Mesodermal cell (in vitro differentiated cells): ENCODE measurements around the gene ANKFY1.
"Not testable (repeated sequence)": the region's sequence is repeated elsewhere in the genome, so short reads cannot be mapped to it uniquely, and the experiment has no call there.

Experiments used
- H3K27ac ChIP-seq: 2 replicates; pipeline ENCODE4 v1.7.0; 2013; ENCODE audit warnings: mild to moderate bottlenecking, low read depth, low read length, moderate library complexity; ENCODE audit not compliant: severe bottlenecking
- H3K36me3 ChIP-seq: 2 replicates; pipeline ENCODE4 v1.7.1; 2013; ENCODE audit warnings: mild to moderate bottlenecking, low read length, moderate library complexity; ENCODE audit not compliant: control insufficient read depth, insufficient read depth
- H3K4me1 ChIP-seq: one replicate; pipeline ENCODE4 v1.7.1; 2013; ENCODE audit warnings: mild to moderate bottlenecking, low read length; ENCODE audit not compliant: insufficient read depth, control insufficient read depth, poor library complexity, severe bottlenecking
- H3K4me3 ChIP-seq: 2 replicates; pipeline ENCODE4 v1.7.0; 2013; ENCODE audit warnings: low read length, control low read depth, mild to moderate bottlenecking; ENCODE audit not compliant: insufficient read depth, poor library complexity, severe bottlenecking; ENCODE audit errors: extremely low read depth
- H3K9me3 ChIP-seq: 2 replicates; pipeline ENCODE4 v1.7.1; 2013; ENCODE audit warnings: mild to moderate bottlenecking, low read length, moderate library complexity; ENCODE audit not compliant: control insufficient read depth
- WGBS, 2 experiments: methylation state at CpG; one replicate each; pipeline ENCODE4 v1.1.5; 2013; ENCODE audit warnings: missing lambda C conversion rate in 2 of 2; ENCODE audit not compliant: insufficient coverage in 2 of 2; 5-methylcytosine and 5-hydroxymethylcytosine counted together

Gene ANKFY1

GRCh38 chr17:4261452-4261851 is 2.3 kb downstream of the ANKFY1 start:
- Histone ChIP-seq H3K4me3 (no peak overlapping the region), H3K9me3 (peaks cover 15% of the 10 kb centered on the region), H3K27ac (no peak overlapping the region), H3K36me3 (peaks cover 41% of the 10 kb centered on the region), H3K4me1 (no peaks in the 10 kb centered on the region)
- 77 to 80% methylated on average over 7 to 8 of the region's 8 CpGs for WGBS, 2 experiments

- H3K27ac ChIP-seq, result no peak overlapping the region
- H3K4me3 ChIP-seq, result no peak overlapping the region
- peaks cover 22% of the 10 kb centered on the region for H3K9me3 ChIP-seq
- H3K4me1 ChIP-seq, result no peaks in the 10 kb centered on the region
- H3K36me3 ChIP-seq, result peaks cover 56% of the 10 kb centered on the region
- WGBS, 2 experiments, result 100% methylated on average over 3 of the region's 3 CpGs
Measured at GRCh38 chr17:4258867-4259266, 4.9 kb downstream of the ANKFY1 start.

DNA sequence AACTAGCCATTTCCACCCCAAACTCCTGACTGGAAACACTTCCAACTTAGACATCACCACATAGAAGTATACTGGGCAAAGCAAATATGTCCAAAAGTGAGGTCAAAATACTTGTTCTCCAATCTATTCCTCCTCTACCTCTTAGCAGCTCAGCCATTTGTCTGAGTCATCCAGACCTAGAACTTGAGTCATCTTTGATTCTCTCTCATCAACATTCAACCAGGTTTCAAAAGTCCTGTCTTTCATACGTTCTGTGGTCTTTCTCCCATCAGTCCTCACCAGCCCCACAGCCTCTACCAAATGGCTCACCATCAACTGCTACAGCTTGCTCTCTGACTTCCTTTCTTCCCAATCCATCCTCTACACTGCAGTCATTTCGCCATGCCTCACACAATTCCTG is 6.8 kb downstream of the ANKFY1 start:
- H3K4me3 ChIP-seq, result no peak overlapping the region
- no peak overlapping the region for H3K27ac ChIP-seq
- peaks cover 58% of the 10 kb centered on the region for H3K36me3 ChIP-seq
- no peaks in the 10 kb centered on the region for H3K4me1 ChIP-seq
- peaks cover 22% of the 10 kb centered on the region for H3K9me3 ChIP-seq
- WGBS, 2 experiments, result 93 to 96% methylated on average over 2 of the region's 2 CpGs

DNA sequence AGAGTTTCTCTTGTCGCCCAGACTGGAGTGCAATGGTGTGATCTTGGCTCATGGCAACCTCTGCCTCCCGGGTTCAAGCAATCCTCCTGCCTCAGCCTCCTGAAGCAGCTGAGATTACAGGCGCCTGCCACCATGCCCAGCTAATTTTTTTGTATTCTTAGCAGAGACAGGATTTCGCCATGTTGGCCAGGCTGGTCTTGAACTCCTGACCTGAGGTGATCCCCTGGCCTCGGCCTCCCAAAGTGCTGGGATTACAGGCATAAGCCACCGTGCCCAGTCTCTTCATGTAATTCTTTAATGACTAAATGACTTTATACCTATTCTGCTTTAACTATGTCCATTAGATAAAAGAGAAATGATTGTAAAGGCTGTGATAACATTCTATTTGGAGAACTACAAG is 8.5 kb downstream of the ANKFY1 start:
- not testable (repeated sequence) for H3K27ac ChIP-seq, H3K4me3 ChIP-seq, H3K4me1 ChIP-seq
- Histone ChIP-seq H3K36me3 (peaks cover 42% of the 10 kb centered on the region), H3K9me3 (peaks cover 22% of the 10 kb centered on the region)
- 88 to 100% methylated on average over 3 to 5 of the region's 6 CpGs for WGBS, 2 experiments

DNA sequence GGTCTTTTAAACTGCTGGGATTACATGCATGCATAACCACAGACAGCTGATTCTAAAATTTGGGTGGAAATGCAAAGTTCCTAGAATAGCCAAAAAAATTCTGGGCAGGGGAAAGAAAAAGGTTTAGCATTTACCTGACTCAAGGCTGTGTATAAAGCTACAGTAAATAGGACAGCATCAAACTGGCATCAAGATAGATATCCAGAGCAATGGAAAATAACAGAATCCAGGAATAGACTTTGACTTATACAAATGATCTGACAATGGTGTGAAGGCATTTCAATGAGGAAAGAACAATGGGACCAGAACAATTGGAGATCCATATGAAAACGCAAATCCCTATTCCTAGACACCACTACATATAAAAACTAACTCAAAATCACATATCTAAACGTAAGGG is 12.9 kb downstream of the ANKFY1 start:
- peaks cover 7% of the 10 kb centered on the region for H3K9me3 ChIP-seq
- H3K4me3 ChIP-seq, result no peak overlapping the region
- 80% methylated on average over 1 of the region's 2 CpGs; no CpG with 5 or more reads in 1 of the 2 experiments for WGBS, 2 experiments
- peaks cover 31% of the 10 kb centered on the region for H3K36me3 ChIP-seq
- peaks cover 11% of the 10 kb centered on the region for H3K4me1 ChIP-seq
- no peak overlapping the region for H3K27ac ChIP-seq

DNA sequence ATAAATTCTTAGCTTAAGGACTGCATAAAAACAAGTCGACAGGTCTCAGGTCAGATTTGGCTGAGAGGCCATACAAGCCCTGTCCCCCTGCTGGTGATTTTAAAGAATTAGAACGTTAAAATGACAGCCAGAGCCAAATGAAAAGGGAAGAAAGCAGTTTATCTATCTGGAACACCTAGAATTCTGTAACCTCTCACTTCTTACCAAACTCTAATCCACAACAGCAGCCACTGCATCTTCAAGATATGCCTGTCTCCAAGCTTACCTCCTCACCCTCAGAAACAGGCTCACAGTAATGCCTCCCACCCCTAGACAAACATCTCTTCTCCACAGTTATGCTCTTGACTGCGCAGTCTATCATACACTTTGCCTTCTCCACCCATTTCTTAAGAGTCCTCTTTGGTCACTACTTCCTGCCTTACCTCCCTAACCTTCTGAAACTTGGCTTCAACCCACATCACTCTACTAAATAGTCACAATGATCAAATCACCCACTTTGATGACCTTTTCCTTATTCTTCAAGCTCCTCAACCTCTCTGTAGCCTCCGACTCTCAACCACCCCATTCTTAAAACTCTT is 14.2 kb downstream of the ANKFY1 start:
- Histone ChIP-seq H3K9me3 (peaks cover 3% of the 10 kb centered on the region), H3K4me3 (no peak overlapping the region), H3K27ac (no peak overlapping the region), H3K4me1 (peaks cover 11% of the 10 kb centered on the region), H3K36me3 (peaks cover 28% of the 10 kb centered on the region)
- WGBS, 2 experiments, result 72 to 97% methylated on average over 2 to 4 of the region's 4 CpGs

- H3K4me1 ChIP-seq, result peaks cover 11% of the 10 kb centered on the region
- no peaks in the 10 kb centered on the region for H3K9me3 ChIP-seq
- H3K36me3 ChIP-seq, result peaks cover 27% of the 10 kb centered on the region
- no peak overlapping the region for H3K4me3 ChIP-seq
- H3K27ac ChIP-seq, result no peak overlapping the region
- WGBS, 2 experiments, result 84 to 93% methylated on average over 7 of the region's 7 CpGs
Measured at GRCh38 chr17:4248504-4249277, 15.1 kb downstream of the ANKFY1 start.

DNA sequence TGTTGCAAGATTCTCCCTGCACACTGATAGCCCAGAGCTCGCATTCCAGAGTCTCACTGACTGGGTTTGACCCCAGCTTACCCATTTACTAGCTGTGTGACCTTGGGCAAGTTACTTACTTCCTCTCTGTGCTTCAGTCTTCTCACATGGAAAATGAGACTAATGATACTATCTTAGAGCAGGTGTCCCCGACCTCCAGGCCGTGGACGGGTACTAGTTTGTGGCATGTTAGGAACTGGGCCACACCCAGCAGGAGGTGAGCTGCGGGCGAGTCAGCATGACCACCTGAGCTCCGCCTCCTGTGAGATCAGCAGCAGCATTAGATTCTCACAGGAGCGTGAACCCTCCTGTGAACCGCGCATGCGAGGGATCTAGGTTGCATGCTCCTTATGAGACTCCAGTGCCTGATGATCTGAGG is 15.8 kb downstream of the ANKFY1 start:
- Histone ChIP-seq H3K36me3 (peaks cover 24% of the 10 kb centered on the region), H3K4me1 (peaks cover 11% of the 10 kb centered on the region), H3K4me3 (no peak overlapping the region), H3K27ac (no peak overlapping the region), H3K9me3 (no peaks in the 10 kb centered on the region)
- WGBS, 2 experiments, result 72 to 83% methylated on average over 8 to 11 of the region's 11 CpGs

DNA sequence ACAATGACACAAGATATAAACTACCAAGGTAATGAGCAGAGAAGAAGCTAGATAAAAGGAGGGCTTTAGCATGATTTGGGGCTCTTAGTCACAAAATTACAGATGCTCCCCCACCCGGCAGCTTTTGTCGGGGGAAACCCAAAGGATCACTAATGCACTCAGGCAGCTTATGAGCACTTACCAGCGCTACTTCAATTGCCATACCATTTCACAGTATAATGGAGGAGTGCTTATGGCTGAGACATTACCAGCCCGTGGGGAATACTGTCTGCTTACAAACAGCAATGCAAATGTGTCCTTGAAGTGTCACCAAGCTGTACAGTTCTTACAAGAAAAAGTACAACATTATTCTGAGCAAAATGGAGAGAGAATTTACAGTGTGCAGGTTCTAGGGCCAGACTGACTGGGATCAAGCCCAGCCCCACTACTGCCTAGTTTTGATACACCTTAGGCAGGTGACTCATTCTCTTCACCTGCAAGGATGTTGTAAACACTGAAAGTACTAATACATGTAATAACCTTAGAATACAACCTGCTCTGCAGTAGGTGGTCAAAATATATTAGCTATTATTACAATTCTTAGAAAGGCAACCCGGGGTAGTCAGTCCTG is 16.3 kb downstream of the ANKFY1 start:
- Histone ChIP-seq H3K4me1 (peaks cover 11% of the 10 kb centered on the region), H3K27ac (no peak overlapping the region), H3K36me3 (peaks cover 26% of the 10 kb centered on the region), H3K4me3 (no peak overlapping the region), H3K9me3 (no peaks in the 10 kb centered on the region)
- 83 to 97% methylated on average over 2 to 4 of the region's 5 CpGs for WGBS, 2 experiments

GRCh38 chr17:4246674-4247073 is 17.1 kb downstream of the ANKFY1 start:
- WGBS, 2 experiments, result 95 to 100% methylated on average over 4 of the region's 5 CpGs
- Histone ChIP-seq H3K4me1 (peaks cover 11% of the 10 kb centered on the region), H3K4me3 (no peak overlapping the region), H3K36me3 (peaks cover 33% of the 10 kb centered on the region), H3K27ac (no peak overlapping the region), H3K9me3 (no peaks in the 10 kb centered on the region)

DNA sequence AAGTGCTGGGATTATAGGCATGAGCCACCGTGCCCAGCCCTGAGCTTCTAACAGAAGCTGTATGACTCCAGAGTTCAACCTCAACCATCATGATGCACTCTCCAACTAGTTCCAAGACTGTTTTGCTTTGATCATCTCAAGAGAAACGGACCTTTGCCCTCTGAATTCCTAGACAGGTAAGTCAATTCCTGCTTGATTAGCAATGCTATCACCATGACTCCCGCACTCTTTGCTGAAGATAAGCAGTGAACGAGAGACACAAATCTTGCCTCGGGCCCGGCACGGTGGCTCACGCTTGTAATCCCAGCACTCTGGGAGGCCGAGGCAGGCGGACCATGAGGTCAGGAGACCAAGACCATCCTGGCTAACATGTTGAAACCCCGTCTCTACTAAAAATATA is 22.2 kb downstream of the ANKFY1 start:
- Histone ChIP-seq H3K9me3 (no peaks in the 10 kb centered on the region), H3K36me3 (peaks cover 47% of the 10 kb centered on the region), H3K4me1 (no peaks in the 10 kb centered on the region), H3K27ac (no peak overlapping the region), H3K4me3 (no peak overlapping the region)
- WGBS, 2 experiments, result 96 to 98% methylated on average over 8 to 11 of the region's 11 CpGs
